ENCODE data around the gene UBE2R2. TPM values are rescaled to one million over a fixed set of nuclear protein-coding genes. Genes with fewer than 3 reads are reported as not detected.

UBE2R2 gene
- total RNA-seq, 4 donors from 2014 or later = 29.7 to 39.9 (median 34.8) TPM

- H3K27me3 ChIP-seq = no peaks in the 10 kb centered on the region
- H3K27ac ChIP-seq = no peak overlapping the region
- TF ChIP-seq POLR2A (IDR thresholded peaks at IDR 0.05) (no peak), CTCF (IDR thresholded peaks at IDR 0.05) (no peak)
- no peaks in the 10 kb centered on the region for H3K9me3 ChIP-seq
- H3K4me1 ChIP-seq = no peaks in the 10 kb centered on the region
- peaks cover 0 to 58% (median 3%) of the 10 kb centered on the region in 3 donors for H3K36me3 ChIP-seq
- H3K4me3 ChIP-seq = no peak overlapping the region
- no peak for DNase-seq
Measured at GRCh38 chr9:33914887-33915628, 98.1 kb downstream of the UBE2R2 start.

- Histone ChIP-seq H3K4me1 (no peaks in the 10 kb centered on the region), H3K36me3 (peaks cover 0 to 74% (median 3%) of the 10 kb centered on the region in 3 donors), H3K4me3 (no peak overlapping the region), H3K27me3 (no peaks in the 10 kb centered on the region), H3K9me3 (no peaks in the 10 kb centered on the region), H3K27ac (no peak overlapping the region)
- no peak for DNase-seq
- no peak for TF ChIP-seq POLR2A (IDR thresholded peaks at IDR 0.05)
- no peak for TF ChIP-seq CTCF (IDR thresholded peaks at IDR 0.05)
Measured at GRCh38 chr9:33917036-33917435, 100.1 kb downstream of the UBE2R2 start.

- peaks cover 0 to 80% (median 3%) of the 10 kb centered on the region in 3 donors for H3K36me3 ChIP-seq
- DNase-seq = no peak
- H3K27ac ChIP-seq = no peak overlapping the region
- TF ChIP-seq POLR2A (IDR thresholded peaks at IDR 0.05) (no peak), CTCF (IDR thresholded peaks at IDR 0.05) (no peak)
- no peak overlapping the region for H3K4me3 ChIP-seq
- no peaks in the 10 kb centered on the region for H3K27me3 ChIP-seq
- no peaks in the 10 kb centered on the region for H3K4me1 ChIP-seq
- H3K9me3 ChIP-seq = no peaks in the 10 kb centered on the region
Measured at GRCh38 chr9:33919276-33919897, 102.4 kb downstream of the UBE2R2 start.

GRCh38 chr9:33921967-33922895 is 105.3 kb downstream of the UBE2R2 start:
- Histone ChIP-seq H3K4me1 (no peaks in the 10 kb centered on the region), H3K9me3 (no peaks in the 10 kb centered on the region), H3K27ac (no peak overlapping the region), H3K36me3 (peaks cover 0 to 95% (median 0%) of the 10 kb centered on the region in 3 donors), H3K27me3 (no peaks in the 10 kb centered on the region), H3K4me3 (no peak overlapping the region)
- DNase-seq = no peak
- TF ChIP-seq POLR2A (IDR thresholded peaks at IDR 0.05) = no peak
- peak in 5 of 6 experiments; percentile 3 to 44 (median 38) for TF ChIP-seq CTCF (IDR thresholded peaks at IDR 0.05)

- TF ChIP-seq POLR2A (IDR thresholded peaks at IDR 0.05) (no peak), CTCF (IDR thresholded peaks at IDR 0.05) (no peak)
- no peak overlapping the region for H3K27ac ChIP-seq
- no peaks in the 10 kb centered on the region for H3K27me3 ChIP-seq
- H3K36me3 ChIP-seq = peaks cover 0 to 95% (median 0%) of the 10 kb centered on the region in 3 donors
- DNase-seq = no peak
- H3K4me3 ChIP-seq = no peak overlapping the region
- no peaks in the 10 kb centered on the region for H3K9me3 ChIP-seq
- H3K4me1 ChIP-seq = no peaks in the 10 kb centered on the region
Measured at GRCh38 chr9:33923079-33923478, 106.1 kb downstream of the UBE2R2 start.

Measured in Peyer's patch (tissue), 4 donors.